Measurements from ENCODE around the gene OCEL1.
"Not testable (repeated sequence)": the region's sequence is repeated elsewhere in the genome, so short reads cannot be mapped to it uniquely, and the experiment has no call there.

Gene OCEL1

DNA sequence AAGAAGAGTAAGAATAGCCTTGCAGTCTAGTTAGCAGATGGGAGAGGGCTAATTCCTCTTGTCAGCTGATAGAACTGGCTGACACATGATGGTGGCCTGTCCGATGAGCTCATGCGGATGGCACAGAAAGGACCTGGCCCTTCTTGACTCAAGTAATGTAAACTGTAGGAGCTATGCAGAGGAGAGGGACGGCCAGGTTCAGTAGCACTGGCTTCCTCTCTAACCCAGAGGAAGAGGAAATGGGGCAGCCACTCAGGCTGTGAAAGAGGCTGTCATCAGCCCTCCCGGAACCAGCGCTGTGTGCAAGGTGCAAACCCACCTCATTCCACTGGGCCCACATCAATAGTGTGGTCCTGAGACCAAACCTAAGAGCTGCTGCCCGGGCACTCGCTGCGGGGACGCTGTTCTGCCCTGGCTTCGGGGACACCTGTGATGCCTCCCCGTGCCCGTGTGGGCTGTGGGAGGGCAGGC lies 41.6 kb upstream of the OCEL1 start:
- no peaks in the 10 kb centered on the region for H3K9me3 Mint-ChIP-seq
- DNase-seq: no peak
- no peak overlapping the region for H3K27ac Mint-ChIP-seq
- TF ChIP-seq, protein P1, sequence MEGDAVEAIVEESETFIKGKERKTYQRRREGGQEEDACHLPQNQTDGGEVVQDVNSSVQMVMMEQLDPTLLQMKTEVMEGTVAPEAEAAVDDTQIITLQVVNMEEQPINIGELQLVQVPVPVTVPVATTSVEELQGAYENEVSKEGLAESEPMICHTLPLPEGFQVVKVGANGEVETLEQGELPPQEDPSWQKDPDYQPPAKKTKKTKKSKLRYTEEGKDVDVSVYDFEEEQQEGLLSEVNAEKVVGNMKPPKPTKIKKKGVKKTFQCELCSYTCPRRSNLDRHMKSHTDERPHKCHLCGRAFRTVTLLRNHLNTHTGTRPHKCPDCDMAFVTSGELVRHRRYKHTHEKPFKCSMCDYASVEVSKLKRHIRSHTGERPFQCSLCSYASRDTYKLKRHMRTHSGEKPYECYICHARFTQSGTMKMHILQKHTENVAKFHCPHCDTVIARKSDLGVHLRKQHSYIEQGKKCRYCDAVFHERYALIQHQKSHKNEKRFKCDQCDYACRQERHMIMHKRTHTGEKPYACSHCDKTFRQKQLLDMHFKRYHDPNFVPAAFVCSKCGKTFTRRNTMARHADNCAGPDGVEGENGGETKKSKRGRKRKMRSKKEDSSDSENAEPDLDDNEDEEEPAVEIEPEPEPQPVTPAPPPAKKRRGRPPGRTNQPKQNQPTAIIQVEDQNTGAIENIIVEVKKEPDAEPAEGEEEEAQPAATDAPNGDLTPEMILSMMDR (IDR thresholded peaks at IDR 0.05): no peak
- no peak overlapping the region for H3K4me3 Mint-ChIP-seq
- H3K4me1 Mint-ChIP-seq: peaks cover 23% of the 10 kb centered on the region
- H3K36me3 Mint-ChIP-seq (ENCODE audit: low read depth): peaks cover 27% of the 10 kb centered on the region
- H3K27me3 Mint-ChIP-seq (ENCODE audit: low read depth, poor library complexity): peaks cover 2% of the 10 kb centered on the region

DNA sequence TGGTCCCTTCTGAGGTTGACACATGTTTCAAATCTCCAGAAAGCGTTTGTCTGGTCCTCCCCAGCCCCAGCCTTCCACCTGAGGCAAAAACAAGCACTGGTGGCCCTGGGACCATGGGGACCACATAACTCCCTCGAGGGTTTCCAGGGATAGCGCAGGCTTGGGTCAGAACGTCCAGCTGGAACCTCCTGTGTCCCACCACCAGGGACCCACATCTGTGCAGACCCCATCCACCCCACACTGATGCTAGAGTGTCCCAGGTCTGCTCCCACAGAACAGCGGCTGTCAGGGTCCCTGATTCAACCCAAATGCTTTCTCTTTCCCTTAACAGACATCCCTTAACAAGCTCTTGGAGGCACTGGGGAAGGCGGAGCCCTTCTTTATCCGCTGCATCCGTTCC lies 40.4 kb upstream of the OCEL1 start:
- no peak for DNase-seq
- Mint-ChIP-seq H3K36me3 (ENCODE audit: low read depth) (peaks cover 27% of the 10 kb centered on the region), H3K4me3 (no peak overlapping the region), H3K9me3 (no peaks in the 10 kb centered on the region), H3K27ac (no peak overlapping the region), H3K27me3 (ENCODE audit: low read depth, poor library complexity) (peaks cover 2% of the 10 kb centered on the region), H3K4me1 (peaks cover 21% of the 10 kb centered on the region)
- TF ChIP-seq, protein P1 (IDR thresholded peaks at IDR 0.05): no peak

DNA sequence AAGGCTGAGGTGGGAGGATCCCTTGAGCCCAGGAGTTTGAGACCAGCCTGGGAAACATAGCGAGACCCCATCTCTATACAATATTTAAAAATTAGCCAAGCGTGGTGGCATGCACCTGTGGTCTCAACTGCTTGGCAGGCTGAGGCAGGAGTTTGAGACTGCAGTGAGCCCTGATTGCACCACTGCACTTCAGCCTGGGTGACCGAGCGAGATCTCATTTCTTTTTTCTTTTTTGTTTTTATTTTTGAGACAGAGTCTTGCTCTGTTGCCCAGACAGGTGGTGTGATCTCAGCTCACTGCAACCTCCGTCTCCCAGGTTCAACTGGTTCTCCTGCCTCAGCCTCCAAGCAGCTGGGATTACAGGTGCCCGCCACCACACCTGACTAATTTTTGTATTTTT lies 34.3 kb upstream of the OCEL1 start:
- DNase-seq; H3K27ac Mint-ChIP-seq; H3K4me3 Mint-ChIP-seq; H3K4me1 Mint-ChIP-seq; H3K27me3 Mint-ChIP-seq (ENCODE audit: low read depth, poor library complexity); H3K9me3 Mint-ChIP-seq: not testable (repeated sequence)
- peaks cover 34% of the 10 kb centered on the region for H3K36me3 Mint-ChIP-seq (ENCODE audit: low read depth)

DNA sequence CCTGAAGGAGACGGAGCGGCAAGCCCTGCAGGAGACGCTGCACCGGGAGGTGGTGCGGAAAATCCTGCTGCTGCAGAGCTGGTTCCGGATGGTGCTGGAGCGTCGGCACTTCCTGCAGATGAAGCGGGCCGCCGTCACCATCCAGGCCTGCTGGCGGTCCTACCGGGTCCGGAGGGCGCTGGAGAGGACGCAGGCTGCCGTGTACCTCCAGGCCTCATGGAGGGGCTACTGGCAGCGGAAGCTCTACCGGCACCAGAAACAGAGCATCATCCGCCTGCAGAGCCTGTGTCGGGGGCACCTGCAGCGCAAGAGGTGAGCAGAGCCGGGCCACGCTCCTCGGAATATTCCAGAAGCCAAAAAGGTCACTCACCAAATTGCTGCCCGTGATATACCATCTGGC lies 33.3 kb upstream of the OCEL1 start:
- DNase-seq: no peak

DNA sequence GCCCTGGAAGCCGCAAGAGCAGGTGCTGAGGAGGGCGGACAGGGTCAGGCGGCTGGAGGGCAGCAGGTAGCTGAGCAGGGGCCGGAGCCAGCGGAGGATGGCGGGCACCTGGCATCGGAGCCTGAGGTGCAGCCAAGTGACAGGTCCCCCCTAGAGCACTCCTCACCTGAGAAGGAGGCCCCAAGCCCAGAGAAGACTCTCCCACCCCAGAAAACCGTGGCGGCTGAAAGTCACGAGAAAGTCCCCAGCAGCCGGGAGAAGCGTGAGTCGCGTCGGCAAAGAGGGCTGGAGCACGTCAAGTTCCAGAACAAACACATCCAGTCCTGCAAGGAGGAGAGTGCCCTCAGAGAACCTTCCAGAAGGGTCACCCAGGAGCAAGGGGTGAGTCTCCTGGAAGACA lies 31.4 kb upstream of the OCEL1 start:
- no peak for DNase-seq
- no peaks in the 10 kb centered on the region for H3K9me3 Mint-ChIP-seq
- no peaks in the 10 kb centered on the region for H3K27me3 Mint-ChIP-seq (ENCODE audit: low read depth, poor library complexity)
- TF ChIP-seq, protein P1 (IDR thresholded peaks at IDR 0.05): no peak
- H3K4me3 Mint-ChIP-seq: no peak overlapping the region
- peaks cover 15% of the 10 kb centered on the region for H3K4me1 Mint-ChIP-seq
- H3K36me3 Mint-ChIP-seq (ENCODE audit: low read depth): peaks cover 57% of the 10 kb centered on the region
- H3K27ac Mint-ChIP-seq: no peak overlapping the region

More for the DNA sequence above, 33.3 kb upstream of the OCEL1 start:
- H3K4me3 Mint-ChIP-seq: no peak overlapping the region
- H3K27ac Mint-ChIP-seq: no peak overlapping the region
- peaks cover 44% of the 10 kb centered on the region for H3K36me3 Mint-ChIP-seq (ENCODE audit: low read depth)
- peaks cover 13% of the 10 kb centered on the region for H3K4me1 Mint-ChIP-seq
- TF ChIP-seq, protein P1 (IDR thresholded peaks at IDR 0.05): no peak
- H3K27me3 Mint-ChIP-seq (ENCODE audit: low read depth, poor library complexity): no peaks in the 10 kb centered on the region
- H3K9me3 Mint-ChIP-seq: no peaks in the 10 kb centered on the region

DNA sequence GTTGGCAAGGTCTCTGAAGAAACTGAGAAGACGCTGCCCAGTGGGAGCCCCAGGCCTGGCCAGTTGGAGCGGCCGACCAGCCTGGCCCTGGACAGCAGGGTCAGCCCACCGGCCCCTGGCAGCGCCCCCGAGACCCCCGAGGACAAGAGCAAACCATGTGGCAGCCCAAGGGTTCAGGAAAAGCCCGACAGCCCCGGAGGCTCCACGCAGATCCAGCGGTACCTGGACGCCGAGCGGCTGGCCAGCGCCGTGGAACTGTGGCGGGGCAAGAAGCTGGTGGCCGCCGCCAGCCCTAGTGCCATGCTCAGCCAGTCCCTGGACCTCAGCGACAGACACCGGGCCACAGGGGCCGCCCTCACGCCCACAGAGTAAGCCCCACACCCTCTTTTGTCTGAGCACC lies 30.9 kb upstream of the OCEL1 start:
- peaks cover 15% of the 10 kb centered on the region for H3K4me1 Mint-ChIP-seq
- H3K27me3 Mint-ChIP-seq (ENCODE audit: low read depth, poor library complexity): no peaks in the 10 kb centered on the region
- no peak overlapping the region for H3K27ac Mint-ChIP-seq
- no peak for DNase-seq
- H3K36me3 Mint-ChIP-seq (ENCODE audit: low read depth): peaks cover 61% of the 10 kb centered on the region
- TF ChIP-seq, protein P1 (IDR thresholded peaks at IDR 0.05): no peak
- no peaks in the 10 kb centered on the region for H3K9me3 Mint-ChIP-seq
- no peak overlapping the region for H3K4me3 Mint-ChIP-seq
